ENCODE data around the gene CDC25B. TPM values are rescaled to one million over a fixed set of nuclear protein-coding genes. Genes with fewer than 3 reads are reported as not detected.
A peak's percentile ranks its signal among the peaks of the same experiment; 100 is the strongest.

CDC25B gene
- total RNA-seq, 1 donor from 2014 or later, result 26.5 TPM

GRCh38 chr20:3767110-3767426 lies 29.0 kb upstream of the CDC25B start:
- TF ChIP-seq CTCF (IDR thresholded peaks at IDR 0.05) (no peak), POLR2AphosphoS5 (IDR thresholded peaks at IDR 0.05; ENCODE audit: insufficient read depth in 1 of 2, low read depth in 1 of 2) (no peak), POLR2A (IDR thresholded peaks at IDR 0.05) (no peak)
- intact Hi-C loops (cut with DNase I), result no loop called here
- Histone ChIP-seq H3K27me3 (no peaks in the 10 kb centered on the region), H3K4me3 (peak overlapping the region; percentile 85 to 91), H3K9me3 (no peaks in the 10 kb centered on the region), H3K4me1 (peaks cover 43% of the 10 kb centered on the region), H3K36me3 (no peaks in the 10 kb centered on the region), H3K27ac (peak overlapping the region; percentile 18)
- no peak for DNase-seq (ENCODE audit: extremely low spot score in 2 of 2)

GRCh38 chr20:3767427-3768341 lies 28.4 kb upstream of the CDC25B start, which contains the start of gene ADISSP:
ADISSP (minus strand) TSS chr20:3767753; CDS start chr20:3760100, 7,653 bp downstream.
- peaks cover 43% of the 10 kb centered on the region for H3K4me1 ChIP-seq
- intact Hi-C loops (cut with DNase I), result no loop called here
- H3K9me3 ChIP-seq, result no peaks in the 10 kb centered on the region

GRCh38 chr20:3768342-3769130 lies 27.6 kb upstream of the CDC25B start:
- intact Hi-C loops (cut with DNase I), result no loop called here
- TF ChIP-seq POLR2AphosphoS5 (IDR thresholded peaks at IDR 0.05; ENCODE audit: insufficient read depth in 1 of 2, low read depth in 1 of 2) (peak; percentile 1 to 13), POLR2A (IDR thresholded peaks at IDR 0.05) (no peak), CTCF (IDR thresholded peaks at IDR 0.05) (peak in 2 of 3 experiments; percentile 9 to 37)
- H3K9me3 ChIP-seq, result no peaks in the 10 kb centered on the region
- H3K27me3 ChIP-seq, result no peaks in the 10 kb centered on the region
- peak overlapping the region; percentile 85 to 91 for H3K4me3 ChIP-seq
- H3K4me1 ChIP-seq, result peaks cover 43% of the 10 kb centered on the region
- H3K27ac ChIP-seq, result peak overlapping the region; percentile 94
- DNase-seq (ENCODE audit: extremely low spot score in 2 of 2), result peak in 1 of 2 donors; percentile 92
- no peaks in the 10 kb centered on the region for H3K36me3 ChIP-seq

More at GRCh38 chr20:3767427-3768341, 28.4 kb upstream of the CDC25B start, which contains the start of gene ADISSP:
- Histone ChIP-seq H3K4me3 (peak within 1 kb of the TSS; percentile 85 to 91), H3K27ac (peak within 1 kb of the TSS; percentile 94), H3K27me3 (no peaks in the 10 kb centered on the region), H3K36me3 (no peaks in the 10 kb centered on the region)
- DNase-seq (ENCODE audit: extremely low spot score in 2 of 2), result peak in 1 of 2 donors; percentile 99
- TF ChIP-seq POLR2A (IDR thresholded peaks at IDR 0.05) (peak in 1 of 2 donors; percentile 59), POLR2AphosphoS5 (IDR thresholded peaks at IDR 0.05; ENCODE audit: insufficient read depth in 1 of 2, low read depth in 1 of 2) (peak; percentile 89 to 95), CTCF (IDR thresholded peaks at IDR 0.05) (peak in 1 of 3 experiments; percentile 32)

- no peaks in the 10 kb centered on the region for H3K9me3 ChIP-seq
- intact Hi-C loops (cut with DNase I), result no loop called here
- H3K27me3 ChIP-seq, result no peaks in the 10 kb centered on the region
- DNase-seq (ENCODE audit: extremely low spot score in 2 of 2), result no peak
- H3K4me1 ChIP-seq, result peaks cover 17% of the 10 kb centered on the region
- H3K27ac ChIP-seq, result no peak overlapping the region
- no peaks in the 10 kb centered on the region for H3K36me3 ChIP-seq
- TF ChIP-seq POLR2AphosphoS5 (IDR thresholded peaks at IDR 0.05; ENCODE audit: insufficient read depth in 1 of 2, low read depth in 1 of 2) (no peak), POLR2A (IDR thresholded peaks at IDR 0.05) (no peak), CTCF (IDR thresholded peaks at IDR 0.05) (no peak)
- H3K4me3 ChIP-seq, result no peak overlapping the region
These were observed 24.5 kb upstream of the CDC25B start for GRCh38 chr20:3771552-3772058.

Data from vagina (tissue), 2 donors.